GM19238 (cell line): ENCODE data around the gene CCL26.
"Not testable (repeated sequence)": the region's sequence is repeated elsewhere in the genome, so short reads cannot be mapped to it uniquely, and the experiment has no call there.

Experiments
- DNase-seq: peaks from one replicate; pipeline ENCODE4 v3.0.0; 2011; ENCODE audit warnings: low spot score; ENCODE audit not compliant: insufficient read length

CCL26 gene

GRCh38 chr7:75738975-75739795 is 32.8 kb downstream of the CCL26 start:
- peak; percentile 98 for DNase-seq

DNA sequence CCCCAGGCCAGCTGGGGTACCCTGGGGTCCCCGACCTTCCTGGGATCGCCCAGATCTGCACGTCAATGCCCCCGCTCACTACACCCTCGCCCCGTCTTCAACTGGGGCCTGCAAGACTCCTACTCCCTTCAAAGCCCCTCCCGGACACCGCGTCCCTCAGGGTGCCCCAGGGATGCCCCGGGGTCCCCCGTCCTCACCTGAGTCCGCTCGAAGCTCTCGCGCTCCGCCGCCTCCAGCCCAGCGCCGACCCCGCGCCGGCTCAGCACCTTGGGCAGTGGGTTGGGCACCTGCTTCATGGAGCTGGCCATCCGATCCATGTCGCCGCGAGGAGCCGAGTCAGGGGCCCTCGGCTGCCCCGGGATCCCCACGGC is 33.4 kb downstream of the CCL26 start, which contains the start of gene HIP1:
Gene HIP1, minus strand, starts transcription at position 338 of the 371 bp plus-strand sequence. Its CDS starts 21 bp downstream, at position 317.
- DNase-seq: no peak

DNA sequence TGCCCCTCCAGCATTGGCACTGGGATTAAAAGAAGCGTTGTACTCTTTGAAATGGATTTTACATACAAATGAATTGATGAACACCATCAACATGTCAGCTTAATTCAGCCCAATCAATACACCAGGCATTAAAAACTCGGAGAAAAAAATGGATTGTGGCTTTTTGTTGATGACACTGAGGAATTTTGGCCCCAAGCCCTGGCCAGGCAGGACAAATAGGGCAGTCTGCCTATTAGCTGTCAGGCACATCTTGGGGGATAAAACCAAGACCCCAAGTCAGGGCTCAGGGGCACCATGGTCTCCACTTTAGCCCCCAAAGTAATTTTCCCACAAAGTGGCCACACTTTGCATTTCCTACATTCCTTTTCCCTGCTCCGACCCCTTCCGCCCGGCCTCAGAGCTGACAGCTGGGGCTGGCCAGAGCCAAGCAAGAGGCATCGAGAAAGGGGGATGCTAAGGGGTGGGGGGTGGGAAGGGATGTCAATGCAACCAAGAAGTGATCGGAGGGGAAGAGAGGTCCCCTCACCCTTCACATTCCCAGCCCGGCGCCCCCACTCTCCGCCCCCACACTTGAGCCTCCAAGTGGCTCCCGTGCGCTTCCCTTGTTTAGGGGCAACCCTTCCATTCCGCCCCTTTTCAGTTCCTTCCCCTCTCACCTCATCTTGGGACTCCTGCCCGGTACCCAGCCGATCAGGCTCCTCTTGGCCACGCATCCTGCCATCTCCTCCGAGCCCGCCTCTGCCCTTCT is 34.0 kb downstream of the CCL26 start:
- no peak for DNase-seq

DNA sequence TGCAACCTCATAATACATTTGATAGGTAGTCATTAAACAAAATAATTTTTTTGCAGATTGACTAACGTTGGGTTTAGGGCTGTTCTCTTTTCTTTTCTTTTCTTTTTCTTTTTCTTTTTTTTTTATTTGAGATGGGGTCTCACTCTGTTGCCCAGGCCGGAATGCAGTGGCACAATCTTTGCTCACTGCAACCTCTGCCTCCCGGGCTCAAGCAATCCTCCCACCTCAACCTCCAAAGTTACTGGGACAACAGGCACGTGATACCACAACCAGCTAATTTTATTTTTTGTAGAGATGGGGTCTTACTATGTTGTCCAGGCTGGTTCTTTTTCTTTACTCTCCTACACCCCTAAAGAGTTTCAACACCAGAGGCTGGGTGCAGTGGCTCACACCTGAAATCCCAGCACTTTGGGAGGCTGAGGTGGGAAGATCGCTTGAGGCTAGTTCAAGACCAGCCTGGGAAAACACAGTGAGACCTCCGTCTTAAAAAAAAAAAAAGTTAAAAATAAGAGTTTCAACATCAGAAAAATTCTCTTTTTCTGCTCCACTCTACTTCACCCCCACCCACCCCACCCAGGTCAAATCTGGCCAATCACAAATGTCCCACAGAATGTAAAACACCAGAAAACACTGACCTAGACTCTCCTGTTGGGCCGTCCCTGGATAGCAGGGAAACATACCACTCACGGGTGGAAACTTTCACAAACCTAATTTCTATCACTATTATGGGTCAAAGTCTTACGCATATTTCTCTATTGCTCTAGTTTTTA is 36.2 kb downstream of the CCL26 start:
- DNase-seq: no peak

- DNase-seq: no peak
These were observed 37.2 kb downstream of the CCL26 start for GRCh38 chr7:75734586-75735458.

DNA sequence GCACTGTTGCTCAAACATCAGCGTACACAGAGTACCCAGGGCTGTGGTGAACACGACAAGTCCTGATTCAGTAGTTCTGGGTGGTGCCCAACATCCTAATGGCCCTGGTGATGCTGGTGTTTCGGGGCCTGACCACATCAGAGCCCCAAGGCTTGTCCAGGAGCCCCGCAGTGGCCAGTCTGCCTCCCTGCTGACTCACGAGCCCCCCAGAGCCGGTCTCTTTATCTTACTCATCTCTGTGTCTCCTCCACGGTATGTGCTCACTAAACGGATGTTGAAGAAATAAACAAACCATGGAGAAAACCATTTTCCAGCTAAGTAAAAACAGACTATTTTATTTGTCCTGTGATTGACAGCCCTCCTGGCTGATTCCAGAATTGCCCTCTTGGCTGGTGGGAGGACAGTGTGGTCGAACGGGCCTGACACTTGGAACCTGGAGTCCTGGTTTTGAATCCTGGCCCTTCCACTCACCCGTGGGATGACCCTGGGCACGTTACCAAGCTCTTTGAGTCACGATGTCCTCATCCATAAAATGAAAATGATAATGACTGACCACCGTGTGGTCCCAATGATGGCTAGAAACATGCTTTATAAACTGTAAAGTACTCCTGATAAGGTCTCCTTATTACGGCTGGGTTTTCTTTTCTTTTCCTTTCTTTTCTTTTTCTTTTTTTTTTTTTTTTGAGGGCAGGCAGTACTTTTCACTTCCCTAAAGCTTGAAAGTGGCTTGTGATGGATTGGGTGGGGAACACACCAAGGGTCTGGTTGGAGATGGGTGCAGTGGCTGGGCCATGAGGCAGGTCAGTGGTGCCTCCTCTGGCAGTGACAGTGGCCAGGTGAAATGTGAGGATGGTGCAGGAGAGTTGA is 39.0 kb downstream of the CCL26 start:
- DNase-seq: no peak

GRCh38 chr7:75732016-75732521 is 39.9 kb downstream of the CCL26 start:
- no peak for DNase-seq

DNA sequence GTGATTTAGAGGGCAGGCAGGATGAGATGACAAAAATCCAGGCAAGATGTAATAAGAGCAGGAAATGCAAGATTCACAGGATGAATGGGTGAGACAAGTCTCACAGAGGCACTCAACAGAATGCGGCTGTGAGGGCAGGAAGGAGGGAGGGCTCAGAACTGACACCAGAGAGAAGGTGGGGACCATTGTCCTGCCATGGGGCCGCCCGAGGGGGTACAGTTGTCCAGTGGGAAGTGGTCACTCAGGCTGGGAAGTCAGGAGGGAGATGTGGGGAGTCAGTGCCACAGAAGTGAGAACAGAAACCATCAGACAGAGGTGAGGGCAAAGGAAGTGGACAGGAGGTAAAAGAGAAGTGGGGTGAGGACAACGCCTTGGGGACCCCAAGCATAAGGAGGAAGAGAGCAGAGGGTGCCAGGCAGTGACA is 42.1 kb downstream of the CCL26 start:
- DNase-seq: no peak

DNA sequence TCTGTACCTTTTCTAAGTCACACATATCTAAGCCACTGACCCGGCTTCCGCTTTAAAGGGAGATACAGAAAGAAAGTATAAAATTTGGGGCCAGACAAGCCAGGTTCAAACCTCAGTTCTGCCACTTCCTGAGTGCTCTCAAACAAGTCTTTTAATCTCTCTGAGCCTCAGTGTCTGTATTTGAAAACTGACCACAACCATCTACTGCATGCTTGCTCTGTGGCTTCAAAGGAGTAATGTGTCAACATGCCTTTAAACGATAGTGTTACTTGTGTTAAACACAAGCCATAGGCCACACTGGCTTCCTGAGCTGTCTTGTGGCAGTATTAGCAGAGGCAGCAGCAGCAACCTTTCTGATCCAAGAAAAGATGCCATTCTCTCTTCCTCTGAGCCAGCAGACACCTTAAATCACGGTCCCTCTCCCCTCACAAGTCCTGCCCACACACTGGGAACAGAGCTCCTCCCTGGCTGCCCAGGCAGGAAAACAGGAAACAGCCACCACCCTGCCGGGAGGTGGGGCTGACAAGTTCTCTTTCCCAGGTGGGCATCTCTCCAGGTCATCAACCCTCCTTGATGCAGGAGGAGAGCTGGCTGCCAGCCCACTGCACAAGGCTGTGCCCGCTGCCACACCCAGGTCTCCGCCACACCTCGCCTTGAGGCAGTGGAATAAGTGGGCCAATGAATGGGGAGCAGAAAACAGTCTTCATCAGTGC is 44.0 kb downstream of the CCL26 start:
- no peak for DNase-seq

DNA sequence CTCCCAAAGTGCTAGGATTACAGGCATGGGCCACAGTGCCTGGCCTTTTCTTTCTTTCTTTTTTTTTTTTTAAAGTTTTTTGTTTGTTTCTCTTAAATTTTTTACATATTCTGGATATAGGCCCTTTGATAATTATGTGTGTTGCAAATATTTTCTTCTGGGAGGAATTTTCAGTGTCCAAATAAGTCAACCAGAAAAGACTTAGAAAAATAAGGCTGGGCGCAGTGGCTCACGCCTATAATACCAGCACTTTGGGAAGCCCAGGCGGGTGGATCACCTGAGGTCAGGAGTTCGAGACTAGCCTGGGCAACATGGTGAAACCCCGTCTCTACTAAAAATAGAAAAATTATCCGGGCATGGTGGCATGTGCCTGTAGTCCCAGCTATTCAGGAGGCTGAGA is 44.7 kb downstream of the CCL26 start:
- not testable (repeated sequence) for DNase-seq

GRCh38 chr7:75725306-75725705 is 46.7 kb downstream of the CCL26 start:
- no peak for DNase-seq

- DNase-seq: no peak
These were observed 48.6 kb downstream of the CCL26 start for GRCh38 chr7:75723444-75723843.

DNA sequence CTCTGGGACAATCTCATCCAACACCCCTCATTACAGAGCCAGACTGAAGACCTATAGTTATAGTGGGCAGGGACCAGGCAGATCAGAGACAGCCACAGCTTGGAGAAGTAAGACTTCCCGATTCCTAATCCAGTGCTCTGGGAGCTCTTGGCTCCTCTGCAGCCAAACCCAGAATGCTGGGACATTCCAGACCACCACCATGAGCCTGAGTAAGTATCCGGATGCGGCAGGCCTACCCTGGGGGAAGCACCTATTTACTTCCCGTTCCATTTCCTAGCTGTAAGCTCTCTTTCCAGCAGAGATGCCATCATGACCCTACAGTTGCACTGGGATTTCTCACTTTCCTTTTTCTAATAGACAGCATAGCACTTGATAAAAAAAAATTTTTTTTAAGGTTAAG is 49.6 kb downstream of the CCL26 start:
- no peak for DNase-seq

DNA sequence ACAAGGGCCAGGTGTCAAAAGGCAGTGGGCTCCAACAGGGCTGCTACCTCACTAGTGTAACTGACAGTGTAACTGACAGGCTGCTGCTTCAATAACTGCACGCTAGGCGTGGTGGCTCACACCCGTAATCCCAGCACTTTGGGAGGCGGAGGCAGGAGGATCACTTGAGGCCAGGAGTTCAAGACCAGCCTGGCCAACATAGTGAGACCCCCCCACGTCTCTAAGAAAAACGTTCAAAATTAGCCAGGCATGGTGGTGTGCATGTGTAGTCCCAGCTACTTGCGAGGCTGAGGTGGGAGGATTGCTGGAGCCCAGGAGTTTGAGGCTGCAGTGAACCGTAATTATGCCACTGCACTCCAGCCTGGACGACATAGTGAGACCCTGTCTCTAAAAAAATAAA is 50.1 kb downstream of the CCL26 start:
- not testable (repeated sequence) for DNase-seq

- DNase-seq: no peak
These were observed 50.6 kb downstream of the CCL26 start for GRCh38 chr7:75721426-75721825.

DNA sequence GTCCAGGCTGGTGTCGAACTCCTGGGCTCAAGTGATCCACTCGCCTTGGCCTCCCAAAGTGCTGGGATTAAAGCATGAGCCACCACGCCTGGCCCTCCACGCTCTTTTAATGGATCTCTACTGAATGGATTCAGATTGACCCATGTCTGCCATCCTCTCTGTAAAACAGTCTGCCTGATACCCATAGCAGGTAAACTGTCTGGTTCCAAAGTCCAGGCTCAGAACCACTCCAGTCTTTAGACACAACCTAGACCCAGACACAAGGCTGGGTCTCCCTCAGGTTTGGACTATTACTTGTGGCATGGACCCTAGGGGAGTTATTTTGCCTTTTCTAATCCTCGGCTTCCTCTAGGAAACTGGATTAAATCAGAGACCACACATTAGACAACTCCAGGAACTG is 52.4 kb downstream of the CCL26 start:
- DNase-seq: no peak
